ENCODE results near the gene PGC.

PGC gene

DNA sequence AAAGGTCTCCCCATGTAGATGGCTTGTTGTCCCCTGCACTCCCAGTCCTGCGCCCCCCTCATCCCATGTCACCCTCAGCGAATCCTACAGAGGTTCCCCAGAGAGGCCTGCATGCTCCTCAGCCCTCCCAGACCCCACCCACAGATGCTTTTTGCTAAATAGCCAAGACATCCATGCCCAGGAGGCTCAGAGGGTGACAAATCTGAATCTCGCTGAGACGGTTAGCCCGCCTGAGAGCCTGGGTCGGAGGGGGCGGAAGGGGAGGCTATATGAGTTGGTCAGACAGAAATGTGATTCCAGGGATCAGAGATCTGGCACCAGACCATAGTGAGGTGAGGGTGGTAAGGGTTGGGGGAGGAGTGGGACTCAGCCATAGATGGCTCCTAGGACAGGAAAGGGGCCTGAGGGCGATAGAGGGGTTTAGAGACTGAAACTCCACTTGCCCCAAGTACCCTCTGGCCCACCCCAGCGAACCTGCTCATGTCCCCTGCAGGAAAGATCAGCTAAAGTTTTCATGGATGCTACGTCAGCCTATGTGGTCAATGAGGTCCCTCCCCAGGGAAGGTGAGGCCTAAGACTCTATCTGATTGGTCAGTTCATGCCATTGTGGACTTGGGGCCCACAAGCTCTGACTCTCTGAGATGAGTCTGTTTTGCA lies 45.0 kb downstream of the PGC start:
- in situ Hi-C loops (cut with MboI; ENCODE audit: low sequenced_read_pairs): no loop called here

DNA sequence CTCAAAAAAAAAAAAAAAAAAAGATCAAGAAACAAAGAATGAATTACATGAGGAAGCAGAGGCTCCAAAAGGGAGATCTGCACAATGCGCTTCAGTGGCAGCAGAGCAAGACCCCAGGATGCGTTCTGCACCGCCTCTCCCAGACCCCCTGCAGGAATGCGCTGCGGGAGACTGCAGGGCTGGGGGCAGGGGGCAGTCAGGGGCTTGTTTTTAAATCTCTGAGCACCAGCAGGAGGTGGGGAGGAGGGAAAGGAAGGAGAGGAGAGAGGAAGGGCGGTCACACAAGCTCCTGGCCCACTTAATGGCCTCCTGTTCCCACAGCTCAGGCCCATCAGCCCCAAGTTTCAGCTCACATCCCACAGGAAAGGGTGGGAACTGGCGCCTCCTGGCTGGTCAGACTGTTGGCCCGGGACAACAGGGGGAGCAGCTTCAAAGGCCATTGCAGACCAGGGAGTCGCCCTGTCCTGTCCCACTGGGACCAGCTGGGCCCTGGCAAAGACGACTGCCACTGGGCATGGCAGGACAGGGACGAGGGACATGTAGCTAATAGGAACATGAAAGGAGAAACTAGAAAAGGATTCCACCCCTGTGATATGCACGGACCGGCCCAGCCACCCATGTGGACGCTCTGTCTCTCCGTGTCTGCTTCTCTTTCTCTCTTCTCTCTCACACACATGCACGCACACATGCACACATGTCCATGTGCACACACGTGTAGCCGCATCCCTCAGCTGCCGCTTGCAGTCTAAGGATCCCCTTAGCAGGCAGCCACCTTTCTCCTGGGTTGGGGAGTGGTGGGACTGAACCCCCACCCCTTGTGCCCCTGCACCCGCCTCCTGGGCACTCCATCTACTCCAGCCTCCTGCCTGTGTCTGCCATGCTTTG lies 46.5 kb downstream of the PGC start:
- in situ Hi-C loops (cut with MboI; ENCODE audit: low sequenced_read_pairs): no loop called here

DNA sequence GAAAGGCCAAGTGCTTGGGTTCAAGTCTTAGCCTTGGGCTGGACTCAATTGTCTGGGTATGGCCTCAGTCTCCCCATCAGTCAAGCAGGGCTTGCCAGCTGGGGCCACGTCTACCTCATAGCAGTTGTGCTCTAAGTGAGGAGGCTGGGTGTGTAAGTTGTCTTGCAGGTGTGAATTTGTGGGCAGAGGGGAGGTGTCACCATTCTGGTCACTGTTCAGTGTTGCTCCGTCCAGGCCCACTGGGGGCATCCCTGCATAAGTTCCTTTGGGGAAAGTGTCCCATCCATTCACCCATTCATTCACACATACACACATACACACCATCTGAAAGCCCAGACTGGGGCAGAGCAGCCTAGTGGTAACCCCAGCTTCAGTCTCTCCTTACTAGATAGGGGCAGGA lies 48.1 kb downstream of the PGC start:
- in situ Hi-C loops (cut with MboI; ENCODE audit: low sequenced_read_pairs): no loop called here

DNA sequence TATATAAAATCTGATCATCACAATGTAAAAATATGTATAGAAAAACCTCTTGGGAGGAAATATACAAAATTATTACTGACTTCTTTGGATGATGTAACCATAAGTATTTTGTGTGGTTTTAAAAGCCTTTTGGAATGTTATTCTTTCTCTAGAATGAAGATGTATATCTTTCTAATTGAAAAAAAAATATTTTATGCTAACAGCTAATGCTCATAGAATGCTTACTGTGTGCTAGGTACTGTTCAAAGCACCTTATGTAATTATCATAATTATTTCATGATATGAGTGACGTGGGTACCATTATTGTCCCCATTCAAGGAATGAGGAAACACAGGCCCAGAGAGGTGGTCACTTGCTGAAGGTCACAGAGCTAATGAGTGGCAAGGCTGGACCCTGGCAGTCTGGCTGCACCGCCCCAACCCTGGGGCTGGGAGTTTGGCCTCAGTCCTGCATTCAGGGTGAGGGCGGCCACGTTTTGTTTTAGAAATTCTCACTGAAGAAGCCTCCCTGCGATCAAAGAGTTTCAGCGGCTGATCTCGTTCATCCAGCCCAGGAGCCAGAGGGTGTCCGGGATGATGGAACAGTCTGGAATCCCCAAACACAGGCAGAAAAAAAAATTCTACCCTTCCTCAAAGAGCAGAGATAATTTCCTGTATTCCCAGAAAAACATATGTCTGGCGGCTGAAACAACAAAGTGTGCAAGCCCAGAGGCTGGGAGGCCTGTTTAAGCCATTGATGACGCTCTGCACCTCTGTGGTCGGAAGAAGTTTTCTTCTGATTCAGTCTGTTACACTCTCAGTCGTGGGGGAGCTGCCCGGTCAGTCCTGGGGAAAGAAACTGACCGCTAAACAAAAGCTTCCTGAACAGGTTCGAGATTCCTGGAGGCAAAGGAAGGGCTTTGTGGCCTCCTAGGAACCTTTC lies 49.1 kb downstream of the PGC start:
- in situ Hi-C loops (cut with MboI; ENCODE audit: low sequenced_read_pairs): no loop called here

DNA sequence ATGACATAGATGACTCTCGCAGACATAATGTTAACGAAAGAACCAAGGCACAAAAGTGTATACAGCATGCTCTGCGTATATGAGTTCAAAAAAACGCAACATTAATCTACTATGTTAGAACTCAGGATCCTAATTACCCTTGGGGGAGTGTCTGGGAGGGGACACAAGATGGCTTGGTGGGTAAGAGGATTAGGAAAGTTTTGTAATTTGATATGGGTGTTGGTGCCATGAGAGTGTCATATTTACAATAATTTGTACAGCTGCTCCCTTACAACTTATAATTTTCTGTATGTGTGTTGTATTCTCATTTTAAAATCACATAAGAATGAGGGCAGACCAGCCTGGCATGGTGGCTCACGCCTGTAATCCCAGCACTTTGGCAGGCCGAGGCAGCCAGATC lies 50.4 kb downstream of the PGC start:
- in situ Hi-C loops (cut with MboI; ENCODE audit: low sequenced_read_pairs): no loop called here

DNA sequence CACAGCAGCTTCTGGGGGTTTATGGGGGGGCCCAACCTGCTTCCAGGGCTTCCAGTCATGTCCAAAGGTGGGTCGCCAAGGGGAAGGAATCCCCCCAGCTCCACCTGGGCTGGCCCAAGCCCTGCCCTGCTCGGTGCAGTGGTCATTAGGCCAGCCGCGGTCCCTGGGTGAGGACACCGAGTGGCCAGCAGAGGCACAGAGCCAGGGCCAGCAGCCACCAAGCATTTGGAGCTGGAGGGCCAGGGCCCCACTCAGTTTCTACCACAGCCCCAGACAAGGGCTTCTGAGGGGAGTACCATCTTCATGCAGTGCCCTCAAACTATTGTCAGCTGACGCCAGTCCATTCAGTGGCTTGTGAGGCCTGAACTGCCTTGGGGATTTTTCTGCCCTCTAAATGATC lies 51.4 kb downstream of the PGC start:
- in situ Hi-C loops (cut with MboI; ENCODE audit: low sequenced_read_pairs): no loop called here

DNA sequence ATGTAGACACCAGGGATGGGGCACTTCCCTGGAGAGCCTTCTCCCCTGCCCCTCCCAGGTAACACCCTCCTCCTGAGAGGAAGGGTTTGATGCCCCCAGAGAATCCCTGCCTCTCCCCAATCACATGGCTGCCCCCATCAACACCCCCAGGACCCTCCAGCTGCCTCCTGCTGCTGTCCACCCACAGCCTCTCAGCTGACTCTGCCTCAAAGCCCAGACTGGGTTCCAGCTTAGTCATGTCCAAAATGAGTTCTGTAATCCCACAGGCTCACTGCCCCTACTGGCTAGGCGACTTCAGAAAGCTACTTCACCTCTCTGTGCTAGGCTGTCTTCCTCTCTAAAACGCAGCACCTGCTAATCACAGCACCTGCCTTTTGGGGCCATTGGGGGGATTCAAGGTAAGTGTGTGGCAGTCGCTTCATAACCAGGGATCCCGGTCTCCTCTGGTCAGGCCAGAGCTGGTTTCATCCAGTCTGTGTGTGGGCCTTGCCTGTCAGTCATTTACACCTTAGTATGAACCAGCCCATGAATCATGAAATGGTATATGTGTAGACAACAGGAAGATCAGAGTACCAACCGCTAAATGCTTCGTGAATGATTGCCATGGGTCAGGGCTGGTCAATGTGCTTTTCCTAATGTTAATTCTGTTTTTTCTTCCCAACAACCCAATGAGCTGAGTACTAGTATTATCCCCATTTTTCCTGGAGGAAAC lies 52.2 kb downstream of the PGC start:
- in situ Hi-C loops (cut with MboI; ENCODE audit: low sequenced_read_pairs): no loop called here

DNA sequence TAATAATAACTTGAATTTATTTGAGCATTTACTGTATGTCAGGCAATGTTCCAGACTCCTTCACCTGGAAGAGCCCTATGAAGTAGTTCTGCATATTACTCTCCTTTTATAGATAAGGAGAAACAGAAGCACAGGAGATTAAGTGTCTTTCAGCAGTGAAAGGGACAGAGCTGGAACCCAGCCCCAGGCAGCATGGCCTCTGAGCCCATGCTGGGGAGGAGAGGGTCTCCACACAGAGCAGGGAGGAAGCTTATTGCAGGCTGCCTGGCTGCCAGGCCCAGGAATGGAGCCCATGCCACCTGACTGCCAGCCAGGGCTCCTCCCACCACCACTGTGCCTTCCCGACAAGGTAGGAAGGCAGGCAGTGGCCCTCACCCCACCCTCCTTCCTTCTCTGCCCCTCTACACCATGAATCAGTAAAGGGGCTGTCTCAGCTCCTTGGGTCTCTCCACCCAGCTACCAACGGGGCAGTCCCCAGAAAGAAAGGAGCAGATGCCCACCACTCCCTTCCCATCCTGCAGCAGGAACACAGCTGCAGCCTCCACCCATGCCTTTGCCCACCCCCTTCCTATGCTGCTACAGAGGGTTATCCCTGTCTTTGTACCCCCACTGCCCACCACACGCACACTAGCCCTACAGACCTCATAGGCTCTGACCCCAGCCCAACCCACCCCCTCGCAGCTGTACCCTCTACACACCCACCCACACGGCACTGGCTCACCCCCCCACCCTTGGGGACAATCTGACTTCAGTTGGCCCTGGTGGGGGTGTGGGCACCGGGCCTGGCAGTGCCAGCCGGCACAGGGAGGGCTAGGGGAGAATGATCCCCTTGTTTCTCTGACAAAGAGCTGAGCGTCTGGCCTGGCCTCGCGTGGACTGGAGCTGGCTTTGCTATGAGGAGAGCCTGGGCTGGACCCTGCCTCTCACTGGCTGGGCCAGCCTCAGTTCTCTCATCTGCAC lies 53.6 kb downstream of the PGC start:
- in situ Hi-C loops (cut with MboI; ENCODE audit: low sequenced_read_pairs): no loop called here

DNA sequence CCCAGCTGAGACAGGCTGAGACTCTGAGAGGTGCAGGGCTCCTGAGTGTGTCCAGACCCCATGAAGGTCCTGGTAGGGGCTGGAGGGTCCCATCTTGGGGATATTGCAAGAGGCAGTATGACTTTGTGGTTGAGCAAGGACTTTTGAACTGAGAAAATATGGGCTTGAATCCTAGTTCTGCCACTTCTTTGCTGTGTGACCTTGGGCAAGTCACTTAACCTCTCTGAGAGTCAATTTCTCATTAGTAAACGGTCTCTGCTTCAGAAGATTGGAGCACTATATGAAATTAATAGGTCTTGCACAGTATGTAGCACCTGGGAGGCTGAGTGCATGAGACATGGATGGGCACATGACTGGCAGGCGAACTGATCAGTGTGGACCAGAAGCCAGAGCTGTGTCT lies 54.5 kb downstream of the PGC start:
- in situ Hi-C loops (cut with MboI; ENCODE audit: low sequenced_read_pairs): no loop called here

DNA sequence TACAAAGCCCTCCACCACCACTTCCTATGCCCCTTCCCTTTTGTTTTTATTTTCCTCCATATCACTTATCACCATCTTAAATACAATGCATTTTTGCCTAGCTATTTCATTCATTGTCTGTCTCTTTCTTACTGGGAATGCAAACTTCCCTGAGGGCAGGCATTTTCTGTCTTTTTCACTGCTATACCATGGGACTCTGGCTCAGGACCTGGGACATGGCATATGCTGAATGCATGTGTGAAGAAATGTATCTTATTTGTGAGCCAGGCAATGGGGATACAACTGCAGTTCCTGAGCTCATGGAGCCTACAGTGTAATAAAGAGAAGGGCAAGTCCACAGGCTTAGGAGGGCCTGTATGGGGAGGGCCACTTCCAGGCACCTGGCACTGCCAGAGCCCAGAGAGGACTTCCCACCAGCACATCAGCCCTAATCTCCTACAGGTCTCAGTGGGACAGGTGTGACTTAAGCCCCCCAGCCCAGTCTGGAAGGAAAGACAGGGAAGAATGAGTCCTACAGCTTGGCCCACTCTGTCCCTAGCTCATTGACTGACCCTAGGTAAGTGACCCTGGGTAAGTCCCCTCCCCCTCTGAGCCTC lies 55.0 kb downstream of the PGC start:
- in situ Hi-C loops (cut with MboI; ENCODE audit: low sequenced_read_pairs): no loop called here

DNA sequence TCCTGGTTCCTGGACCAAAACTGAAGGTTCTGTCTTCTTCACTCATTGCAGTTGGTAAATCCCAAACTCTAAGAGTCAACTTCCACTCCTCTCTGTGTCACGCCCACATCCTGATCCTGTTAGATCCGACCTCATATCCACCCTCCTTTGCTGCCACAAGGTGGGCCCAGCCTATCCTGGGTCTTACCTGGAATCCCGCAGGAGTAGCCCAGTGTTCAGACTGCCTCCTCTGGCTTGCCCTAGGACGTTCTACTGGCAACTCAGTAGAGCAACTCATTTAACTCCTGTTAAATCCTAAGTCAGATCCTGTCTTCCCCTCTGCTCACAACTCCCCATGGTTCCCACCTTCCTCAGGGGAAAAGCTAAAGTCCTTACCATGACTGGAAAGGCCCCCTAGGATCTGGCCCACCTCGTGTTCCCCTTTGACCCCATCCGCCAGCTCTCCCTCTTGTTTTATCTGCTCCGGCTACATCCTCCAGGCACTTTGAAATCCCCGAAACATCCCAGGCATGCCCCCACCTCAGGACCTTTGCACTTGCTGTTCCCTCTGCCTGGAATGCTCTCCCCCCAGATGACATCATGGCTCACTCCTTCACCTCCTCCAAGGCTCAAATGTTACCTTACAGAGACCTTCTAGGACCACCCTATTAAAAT lies 55.6 kb downstream of the PGC start:
- in situ Hi-C loops (cut with MboI; ENCODE audit: low sequenced_read_pairs): no loop called here

DNA sequence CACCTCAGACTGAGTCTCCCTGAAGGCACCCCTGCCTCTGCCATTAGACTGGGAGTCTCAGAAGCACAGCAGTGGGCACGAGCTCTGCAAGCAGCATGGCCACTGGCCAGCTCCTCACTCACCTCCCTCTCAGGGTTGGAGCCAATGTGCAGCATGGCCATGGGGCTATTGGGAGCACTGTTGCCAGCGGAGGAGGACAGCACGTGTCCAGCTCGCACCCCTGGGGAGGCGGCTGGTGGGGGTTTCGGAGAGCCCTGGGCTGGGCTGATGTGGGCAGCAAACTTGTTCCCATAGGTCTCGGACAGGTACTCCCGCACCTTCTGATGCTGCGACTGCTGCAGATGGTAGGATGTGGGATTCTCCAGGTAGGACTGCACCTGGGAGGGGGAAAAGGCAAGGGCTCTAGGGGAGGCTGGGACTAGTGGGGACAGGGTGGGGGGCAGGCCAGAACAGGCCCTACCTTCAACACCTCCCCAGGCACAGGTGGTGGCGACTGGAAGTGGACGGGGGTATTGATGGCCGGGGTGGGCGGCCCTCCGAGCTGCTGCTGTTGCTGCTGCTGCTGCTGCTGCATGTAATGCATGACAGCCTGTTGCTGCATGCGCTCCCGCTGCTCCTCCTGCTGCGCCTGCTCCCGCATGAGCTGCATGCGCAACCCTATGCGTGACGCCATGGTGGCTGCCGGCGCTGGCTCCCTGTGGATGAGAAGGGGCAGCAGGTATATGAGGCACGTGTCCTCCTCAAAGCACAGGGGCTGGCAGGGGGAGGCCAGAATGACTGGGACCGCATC lies 56.5 kb downstream of the PGC start:
- in situ Hi-C loops (cut with MboI; ENCODE audit: low sequenced_read_pairs): no loop called here

DNA sequence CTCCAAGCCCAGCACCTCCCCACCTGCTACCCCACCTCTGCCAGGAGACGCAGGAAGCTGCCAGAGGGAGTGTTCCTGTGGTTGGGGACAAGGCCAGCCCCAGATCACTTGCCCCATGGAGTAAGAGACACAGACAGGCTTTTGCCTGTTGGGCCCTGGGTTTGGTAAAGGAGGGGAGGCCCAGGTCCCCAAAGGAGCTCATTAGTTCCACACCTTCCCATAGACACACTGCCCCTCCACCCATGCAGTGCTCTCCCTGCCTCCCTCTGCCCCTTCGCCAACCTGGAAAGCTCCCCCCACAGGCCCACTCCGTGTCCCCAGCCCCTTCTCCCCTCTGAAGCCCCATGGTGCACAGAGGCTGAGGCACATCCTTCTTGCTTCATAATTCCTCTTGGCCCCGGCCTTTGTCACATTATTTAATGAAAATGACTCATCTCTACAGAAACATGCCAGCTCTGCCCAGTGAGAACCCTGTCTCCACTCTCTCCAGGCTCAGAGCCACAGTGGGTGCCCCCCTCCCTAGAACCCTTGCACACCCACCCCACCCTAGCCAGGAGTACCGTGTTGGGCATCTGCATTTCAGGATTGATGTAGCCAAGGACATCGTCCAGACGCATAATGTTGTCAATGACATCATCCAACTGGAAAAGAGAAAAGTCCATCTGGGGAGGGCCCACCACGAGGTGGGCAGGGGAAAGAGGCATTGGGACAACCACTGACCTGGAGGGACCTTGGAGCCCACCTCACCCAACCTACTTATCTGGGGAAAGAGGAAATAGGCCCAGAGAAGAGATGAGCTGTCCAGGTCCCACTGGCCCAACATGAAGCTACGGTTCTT lies 57.8 kb downstream of the PGC start:
- in situ Hi-C loops (cut with MboI; ENCODE audit: low sequenced_read_pairs): no loop called here

DNA sequence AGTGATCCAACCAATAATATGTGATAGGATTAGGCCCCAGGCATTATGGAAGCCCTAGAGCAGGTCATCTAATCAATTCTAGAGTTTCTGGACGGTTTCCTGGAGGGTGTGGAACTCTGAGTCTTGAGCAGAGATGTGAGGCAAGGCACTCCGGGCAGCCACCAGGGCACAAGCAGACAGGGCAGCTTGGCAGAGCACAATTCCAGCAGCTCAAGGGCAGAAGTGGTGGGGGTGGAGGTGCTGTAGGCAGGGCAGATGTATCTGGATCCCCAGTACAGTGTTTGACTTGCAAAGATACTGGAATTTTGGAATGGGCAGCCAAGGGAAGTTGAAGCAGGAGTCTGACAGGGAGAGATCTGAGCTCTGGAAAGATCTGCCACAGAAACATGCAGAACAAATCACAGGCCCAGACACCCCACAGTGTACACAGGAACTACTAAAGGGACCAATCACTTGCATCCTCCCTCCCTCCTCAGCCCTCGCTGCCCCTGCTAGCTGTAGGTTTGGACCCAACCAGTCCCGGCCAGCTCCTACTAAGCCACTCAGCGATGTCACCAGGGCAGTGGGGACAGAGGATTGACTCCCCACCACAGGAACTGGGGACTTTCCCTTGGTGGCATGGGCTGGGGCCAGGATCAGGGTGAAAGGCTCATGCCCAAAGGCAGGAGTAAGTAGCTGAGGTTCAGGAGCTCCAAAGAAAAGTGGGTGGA lies 58.8 kb downstream of the PGC start:
- in situ Hi-C loops (cut with MboI; ENCODE audit: low sequenced_read_pairs): no loop called here

DNA sequence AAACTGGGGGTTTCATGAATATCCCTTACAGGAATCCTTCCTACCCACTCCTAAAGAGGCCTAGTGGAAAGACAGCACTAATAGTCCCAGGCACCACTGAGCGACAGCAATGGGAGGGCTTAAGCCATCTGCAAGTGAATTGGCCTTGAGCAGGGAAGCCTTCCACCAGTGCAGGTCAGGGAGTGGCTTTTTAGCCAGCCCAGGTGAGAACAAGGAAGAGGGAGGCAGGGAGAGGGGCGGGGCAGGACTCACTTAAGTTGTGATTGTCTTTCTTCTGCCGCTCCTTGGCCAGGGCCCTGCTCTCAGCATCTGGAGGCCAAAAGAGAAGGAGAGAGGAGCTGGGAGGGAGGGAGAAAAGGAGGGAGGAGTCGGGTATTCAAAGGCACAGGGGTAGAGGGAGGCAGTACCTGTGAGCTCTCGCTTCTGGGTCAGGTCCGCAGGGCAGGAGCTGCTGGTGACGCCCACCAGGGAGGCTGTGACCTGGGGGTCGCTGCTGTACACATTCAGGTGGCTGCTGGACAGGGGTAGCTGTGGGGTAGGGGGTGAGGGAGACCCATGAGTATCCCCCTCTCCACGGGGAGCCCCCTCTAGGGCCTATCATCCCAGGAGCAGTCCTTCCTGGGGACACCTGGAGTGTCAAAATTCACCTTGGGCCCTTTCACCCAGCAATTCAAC lies 59.6 kb downstream of the PGC start:
- in situ Hi-C loops (cut with MboI; ENCODE audit: low sequenced_read_pairs): no loop called here

All from HL-60/S4 treated with retinoic acid at 250 ng/mL for 4 days and 3 days (cell line).